ENCODE data around the gene CALHM3.

The CALHM3 gene

DNA sequence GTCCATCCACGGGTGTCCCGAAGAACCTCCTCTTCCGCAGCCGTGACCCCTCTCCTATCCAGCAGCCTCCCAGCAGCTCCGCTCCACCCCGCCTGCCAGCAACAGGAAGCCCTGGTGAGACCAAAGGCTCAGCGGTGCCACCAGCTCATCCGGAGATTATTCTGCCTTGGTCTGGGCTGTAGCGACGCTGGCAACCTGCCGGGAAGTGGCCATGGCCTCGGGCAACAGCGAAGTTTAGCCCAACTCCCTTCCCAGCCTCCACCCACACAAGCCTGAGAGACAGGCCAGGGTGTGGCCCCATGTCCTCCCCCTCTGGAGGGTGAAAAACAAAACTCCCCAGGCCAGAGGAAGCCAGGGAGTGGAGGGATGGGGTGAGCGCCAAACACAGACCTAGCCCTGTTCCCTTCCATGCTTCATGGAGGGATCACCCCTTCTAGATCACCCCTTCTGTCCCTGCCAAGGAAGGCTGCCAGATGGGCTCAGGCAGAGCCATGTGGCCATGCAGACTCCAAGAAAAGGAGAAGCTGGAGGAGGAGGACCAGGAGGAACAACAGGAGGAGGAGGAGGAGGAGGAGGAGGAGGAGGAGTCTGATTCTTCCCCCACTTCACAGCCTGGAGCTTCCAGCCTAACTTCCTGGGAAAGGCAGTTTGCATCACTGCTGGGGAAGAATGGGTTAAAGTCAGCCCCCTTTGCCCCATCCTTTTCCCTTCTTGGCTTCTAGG is 27.8 kb downstream of the CALHM3 start:
- peak; percentile 81 for ATAC-seq
- Mint-ChIP-seq H3K36me3 (peaks cover 46% of the 10 kb centered on the region), H3K4me3 (peak overlapping the region; percentile 93), H3K9me3 (no peaks in the 10 kb centered on the region), H3K27ac (peak overlapping the region; percentile 94), H3K4me1 (peaks cover 75% of the 10 kb centered on the region)
- DNase-seq (ENCODE audit: low spot score in 2 of 2): peak in 1 of 2 donors; percentile 71

DNA sequence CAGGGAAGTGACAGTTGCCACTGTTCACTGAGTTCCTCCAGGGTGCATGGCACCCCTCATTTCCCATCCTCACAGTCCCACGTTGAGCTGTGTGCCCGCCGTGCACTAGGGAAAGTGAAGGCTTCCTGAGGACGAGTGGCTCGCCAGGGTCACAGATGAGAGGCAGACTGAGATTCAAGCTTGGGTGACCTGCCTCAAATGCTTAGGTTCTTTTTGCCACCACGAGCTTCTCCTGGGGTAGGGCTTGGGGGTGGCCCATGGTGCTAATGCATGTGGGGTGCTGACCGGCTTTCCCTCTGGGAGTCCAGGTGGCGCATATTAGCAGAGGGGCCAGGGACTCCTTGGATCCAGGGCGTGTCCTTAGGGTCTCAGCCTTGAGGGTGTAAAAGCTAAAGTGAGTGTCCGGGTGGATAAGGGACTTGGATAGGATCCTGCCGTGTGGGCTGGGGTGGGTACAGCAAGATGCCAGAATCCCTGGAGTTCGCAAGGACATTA is 28.8 kb downstream of the CALHM3 start:
- ATAC-seq (no peak), DNase-seq (ENCODE audit: low spot score in 2 of 2) (no peak)
- Mint-ChIP-seq H3K4me3 (peak overlapping the region; percentile 93), H3K36me3 (peaks cover 56% of the 10 kb centered on the region), H3K27ac (peak overlapping the region; percentile 94), H3K9me3 (no peaks in the 10 kb centered on the region), H3K4me1 (peaks cover 79% of the 10 kb centered on the region)

DNA sequence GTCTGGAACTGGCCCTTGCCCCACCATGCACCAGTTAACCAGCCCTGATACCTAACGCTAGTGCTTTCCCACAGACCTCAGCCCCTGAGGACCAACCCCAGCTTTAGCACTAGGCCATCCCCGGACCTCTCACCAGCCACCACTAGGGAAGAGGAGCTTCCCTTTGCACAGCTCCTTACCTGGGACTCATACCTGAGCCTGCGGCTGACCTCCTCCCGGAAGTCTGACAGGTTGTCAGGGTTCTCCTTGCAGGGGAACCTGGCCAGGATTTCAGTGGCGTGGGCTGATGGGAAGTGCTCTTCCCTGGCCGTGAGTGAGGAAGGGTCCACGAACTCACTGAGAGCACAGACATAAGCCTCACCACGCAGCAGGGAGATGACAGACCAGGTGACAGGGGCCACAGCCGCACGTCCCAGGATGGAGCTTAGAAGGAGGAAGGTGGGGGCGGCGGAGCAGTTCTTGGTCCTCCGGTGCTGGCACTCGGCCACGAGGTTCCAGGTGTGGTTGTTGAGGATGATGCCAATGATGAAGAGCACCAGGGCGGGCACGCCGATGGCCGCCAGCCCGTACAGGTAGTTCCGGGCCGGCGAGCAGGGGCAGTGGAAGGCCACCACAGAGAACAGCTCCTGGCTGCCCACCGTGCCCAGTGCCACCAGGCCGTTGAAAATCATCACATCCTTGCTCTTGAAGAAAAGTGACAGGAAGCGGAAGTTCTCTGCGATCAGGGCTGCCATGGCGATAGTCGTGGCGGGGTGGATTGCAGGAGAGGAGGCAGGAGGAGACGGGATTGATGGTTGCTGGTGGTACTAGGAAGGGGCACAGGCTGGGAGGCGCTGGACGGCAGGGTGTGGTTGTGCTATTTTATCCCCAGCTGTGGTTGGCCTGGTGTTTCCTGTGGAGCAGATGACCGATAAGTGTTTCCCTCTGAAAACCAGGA is 29.6 kb downstream of the CALHM3 start:
- ATAC-seq (no peak), DNase-seq (ENCODE audit: low spot score in 2 of 2) (no peak)
- Mint-ChIP-seq H3K9me3 (no peaks in the 10 kb centered on the region), H3K4me3 (peak overlapping the region; percentile 93), H3K4me1 (peaks cover 79% of the 10 kb centered on the region), H3K27ac (peak overlapping the region; percentile 94), H3K36me3 (peaks cover 64% of the 10 kb centered on the region)

DNA sequence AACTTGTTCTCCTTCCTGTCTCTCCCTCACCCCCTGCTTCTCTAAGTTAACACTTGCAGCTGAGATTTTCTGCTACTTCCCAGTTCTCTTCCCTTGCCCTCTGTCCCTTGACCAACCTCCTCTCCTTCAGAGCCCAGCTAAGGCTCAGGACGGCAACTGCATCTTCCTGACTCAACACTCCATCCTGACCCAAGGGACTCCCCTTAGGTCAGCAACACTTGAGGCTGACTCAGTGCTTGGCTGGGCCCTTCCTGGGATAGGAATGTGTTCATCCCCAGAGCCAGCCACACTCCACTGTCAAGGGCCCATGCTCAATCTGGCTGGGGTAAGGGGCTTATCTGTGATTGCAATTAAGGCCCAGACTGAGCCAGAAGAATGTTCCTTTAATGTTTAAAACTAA is 30.3 kb downstream of the CALHM3 start:
- H3K4me3 Mint-ChIP-seq: peak overlapping the region; percentile 93
- H3K36me3 Mint-ChIP-seq: peaks cover 71% of the 10 kb centered on the region
- H3K4me1 Mint-ChIP-seq: peaks cover 76% of the 10 kb centered on the region

DNA sequence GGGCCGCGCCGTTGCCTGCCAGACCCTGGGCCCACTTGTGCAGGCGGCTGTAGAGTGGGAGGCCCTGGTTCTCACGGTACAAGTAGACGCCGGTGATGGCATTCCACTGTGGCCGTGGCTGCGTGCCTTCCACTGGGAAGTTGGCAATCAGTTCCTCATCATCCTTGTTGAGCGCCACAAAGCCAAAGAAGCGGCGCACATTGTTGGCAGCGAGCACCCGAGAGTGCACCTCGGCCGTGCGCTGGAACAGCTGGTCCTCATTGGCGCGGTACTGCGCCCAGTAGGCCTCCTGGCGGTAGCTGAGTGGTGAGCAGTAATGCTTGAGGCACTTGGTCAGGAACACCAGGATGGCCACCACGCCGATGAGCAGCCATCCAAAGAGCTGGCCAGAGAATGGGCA is 31.9 kb downstream of the CALHM3 start:
- Mint-ChIP-seq H3K4me3 (no peak overlapping the region), H3K36me3 (peaks cover 87% of the 10 kb centered on the region), H3K27ac (peak overlapping the region; percentile 94), H3K4me1 (peaks cover 61% of the 10 kb centered on the region), H3K9me3 (no peaks in the 10 kb centered on the region)
- ATAC-seq (no peak), DNase-seq (ENCODE audit: low spot score in 2 of 2) (no peak)

More for the DNA sequence above, 30.3 kb downstream of the CALHM3 start:
- no peaks in the 10 kb centered on the region for H3K9me3 Mint-ChIP-seq
- ATAC-seq (no peak), DNase-seq (ENCODE audit: low spot score in 2 of 2) (no peak)
- H3K27ac Mint-ChIP-seq: peak overlapping the region; percentile 94

DNA sequence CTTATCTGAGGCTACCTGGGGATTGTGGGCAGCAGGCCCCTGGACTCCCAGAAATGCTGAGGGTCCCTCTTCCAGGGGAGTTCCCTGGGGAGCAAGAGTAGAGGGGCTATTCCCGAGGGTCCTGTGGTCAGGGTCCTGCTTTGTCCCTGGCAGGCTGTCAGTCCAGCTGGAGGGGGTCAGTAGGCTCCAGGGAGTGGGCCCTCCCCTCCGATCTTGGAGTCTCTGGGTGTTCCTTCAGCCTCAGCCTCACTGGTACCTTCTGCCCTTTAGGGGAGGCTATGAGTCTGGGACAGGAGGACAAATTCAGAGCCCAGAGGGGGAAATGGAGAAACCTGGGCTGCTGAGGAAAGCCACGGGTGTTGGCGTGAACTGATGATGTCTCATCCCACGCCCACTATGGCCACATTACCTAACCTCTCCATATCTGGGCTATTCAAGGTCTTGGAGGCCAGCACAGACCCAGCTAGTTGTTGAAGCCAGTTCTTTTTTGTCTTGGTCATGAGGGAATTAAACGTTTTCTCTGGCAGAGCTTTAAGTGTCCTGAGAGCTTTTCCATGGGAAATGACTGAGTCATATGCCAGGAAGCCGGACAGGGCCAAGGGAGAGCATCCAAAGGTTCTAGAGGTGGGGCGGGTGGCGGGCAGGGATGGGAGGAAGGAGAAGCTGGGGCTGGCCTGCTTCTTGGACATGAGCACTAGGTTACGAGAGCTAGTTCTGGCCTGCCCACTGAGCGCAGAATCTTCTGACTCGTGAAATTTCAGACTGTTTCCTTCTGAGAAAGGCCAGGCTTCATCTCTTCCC is 33.1 kb downstream of the CALHM3 start:
- H3K27ac Mint-ChIP-seq: peak overlapping the region; percentile 94
- no peak overlapping the region for H3K4me3 Mint-ChIP-seq
- H3K9me3 Mint-ChIP-seq: no peaks in the 10 kb centered on the region
- DNase-seq (ENCODE audit: low spot score in 2 of 2) (no peak), ATAC-seq (no peak)
- peaks cover 96% of the 10 kb centered on the region for H3K36me3 Mint-ChIP-seq
- peaks cover 51% of the 10 kb centered on the region for H3K4me1 Mint-ChIP-seq

DNA sequence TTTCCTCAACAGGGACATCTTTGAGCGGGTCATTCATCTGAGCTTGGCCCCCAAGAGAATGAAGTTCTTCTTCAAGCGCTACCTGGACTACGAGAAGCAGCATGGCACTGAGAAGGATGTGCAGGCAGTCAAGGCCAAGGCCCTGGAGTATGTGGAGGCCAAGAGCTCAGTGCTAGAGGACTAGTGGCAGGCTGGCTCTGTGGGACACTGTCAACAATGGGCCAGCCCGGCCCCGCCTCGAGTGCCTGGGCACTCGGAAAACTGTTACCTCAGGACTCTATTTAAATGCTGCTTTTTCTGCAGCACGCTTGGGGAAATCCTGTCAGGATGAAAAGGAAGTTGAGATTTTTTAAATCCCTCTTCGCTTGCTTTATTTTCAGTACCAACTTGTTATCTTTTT is 33.7 kb downstream of the CALHM3 start:
- DNase-seq (ENCODE audit: low spot score in 2 of 2) (no peak), ATAC-seq (no peak)
- peaks cover 97% of the 10 kb centered on the region for H3K36me3 Mint-ChIP-seq
- peaks cover 45% of the 10 kb centered on the region for H3K4me1 Mint-ChIP-seq
- peak overlapping the region; percentile 94 for H3K27ac Mint-ChIP-seq
- no peak overlapping the region for H3K4me3 Mint-ChIP-seq
- H3K9me3 Mint-ChIP-seq: no peaks in the 10 kb centered on the region

DNA sequence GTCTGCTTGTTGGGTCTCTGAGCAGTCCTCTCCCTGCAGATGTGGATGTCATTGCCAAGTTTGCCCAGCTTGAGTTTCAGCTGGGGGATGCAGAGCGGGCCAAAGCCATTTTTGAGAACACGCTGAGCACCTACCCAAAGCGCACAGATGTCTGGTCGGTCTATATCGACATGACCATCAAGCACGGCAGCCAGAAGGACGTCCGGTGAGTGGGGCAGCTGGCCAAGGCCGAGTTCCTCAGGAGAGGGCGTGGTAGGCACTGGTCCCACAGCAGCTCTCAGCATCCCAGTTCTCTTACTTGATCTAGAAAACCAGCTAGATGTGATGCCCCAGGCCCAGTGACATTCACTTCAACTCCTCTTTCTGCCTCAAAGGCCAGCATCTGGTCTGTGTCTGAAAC is 34.6 kb downstream of the CALHM3 start:
- Mint-ChIP-seq H3K27ac (peak overlapping the region; percentile 61), H3K9me3 (no peaks in the 10 kb centered on the region), H3K4me1 (peaks cover 36% of the 10 kb centered on the region), H3K36me3 (peaks cover 100% of the 10 kb centered on the region), H3K4me3 (no peak overlapping the region)
- DNase-seq (ENCODE audit: low spot score in 2 of 2) (no peak), ATAC-seq (no peak)

DNA sequence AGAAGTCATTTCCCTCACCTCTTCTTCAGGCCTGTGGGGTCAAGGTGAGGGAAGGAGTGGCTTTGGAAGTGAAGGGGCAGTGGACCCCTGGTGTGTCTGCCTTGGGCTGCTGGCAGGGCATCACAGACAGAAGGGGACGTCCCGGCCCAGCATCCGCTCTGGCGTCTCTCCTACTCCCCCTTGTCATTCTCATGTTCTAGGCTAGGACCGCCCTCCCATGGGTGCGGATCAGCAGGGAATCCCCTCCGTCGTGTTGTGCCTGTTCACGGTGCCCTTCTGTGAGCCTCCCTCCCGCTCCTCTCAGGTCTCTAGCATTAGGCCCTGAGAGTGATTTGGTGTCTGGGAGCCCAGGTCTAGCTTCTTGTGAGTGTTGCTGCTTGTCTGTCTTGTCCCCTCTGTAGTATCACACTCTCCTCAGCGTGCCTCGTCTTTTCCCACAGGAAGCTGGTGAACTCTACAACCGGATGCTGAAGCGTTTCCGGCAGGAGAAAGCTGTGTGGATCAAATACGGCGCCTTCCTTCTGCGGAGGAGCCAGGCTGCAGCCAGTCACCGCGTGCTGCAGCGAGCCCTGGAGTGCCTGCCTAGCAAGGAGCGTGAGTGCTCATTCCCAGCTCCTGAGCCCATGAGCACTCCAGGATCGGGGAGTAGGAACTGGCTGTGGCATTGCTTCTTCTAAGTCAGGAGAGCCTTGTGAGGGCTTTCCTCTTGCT is 35.4 kb downstream of the CALHM3 start:
- Mint-ChIP-seq H3K4me1 (peaks cover 28% of the 10 kb centered on the region), H3K27ac (peak overlapping the region; percentile 61), H3K36me3 (peaks cover 100% of the 10 kb centered on the region), H3K4me3 (no peak overlapping the region), H3K9me3 (no peaks in the 10 kb centered on the region)
- ATAC-seq (no peak), DNase-seq (ENCODE audit: low spot score in 2 of 2) (no peak)

DNA sequence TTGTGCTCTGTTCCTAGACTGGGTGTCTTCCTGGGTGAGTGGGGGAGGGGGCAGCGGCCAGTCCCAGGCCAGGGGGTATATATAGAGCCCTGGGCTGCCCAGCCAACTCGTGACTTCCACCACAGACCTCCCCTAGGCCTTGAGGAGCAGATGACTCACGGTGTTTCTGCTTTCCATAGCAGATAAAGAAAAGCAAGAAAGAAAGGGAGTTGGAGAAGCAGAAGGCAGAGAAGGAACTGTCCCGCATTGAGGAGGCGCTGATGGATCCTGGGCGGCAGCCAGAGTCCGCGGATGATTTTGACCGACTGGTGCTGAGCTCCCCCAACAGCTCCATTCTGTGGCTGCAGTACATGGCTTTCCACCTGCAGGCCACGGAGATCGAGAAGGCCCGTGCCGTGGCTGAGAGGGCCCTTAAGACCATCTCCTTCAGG is 37.0 kb downstream of the CALHM3 start:
- Mint-ChIP-seq H3K9me3 (no peaks in the 10 kb centered on the region), H3K4me1 (peaks cover 12% of the 10 kb centered on the region), H3K4me3 (no peak overlapping the region), H3K27ac (peak overlapping the region; percentile 74), H3K36me3 (peaks cover 100% of the 10 kb centered on the region)
- no peak for ATAC-seq
- DNase-seq (ENCODE audit: low spot score in 2 of 2): no peak

DNA sequence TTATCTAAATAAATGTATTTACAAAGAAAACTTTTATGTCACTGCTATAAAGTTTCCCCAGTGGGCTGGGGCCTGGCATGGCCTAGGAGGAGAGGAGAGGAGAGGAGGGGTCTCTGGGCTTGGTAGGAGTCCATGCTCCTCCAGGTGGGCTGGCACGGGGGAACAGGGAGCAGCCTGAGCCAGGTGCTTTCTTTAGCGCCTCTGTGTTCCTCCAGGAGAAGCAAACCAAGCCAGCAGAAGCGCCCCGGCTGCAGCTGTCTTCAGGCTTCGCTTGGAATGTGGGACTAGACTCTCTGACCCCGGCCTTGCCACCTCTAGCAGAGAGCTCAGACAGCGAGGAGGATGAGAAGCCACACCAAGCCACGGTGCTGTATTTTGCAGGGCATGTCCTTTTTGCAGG is 37.4 kb downstream of the CALHM3 start:
- Mint-ChIP-seq H3K9me3 (no peaks in the 10 kb centered on the region), H3K4me1 (peaks cover 8% of the 10 kb centered on the region), H3K27ac (peak overlapping the region; percentile 65), H3K36me3 (peaks cover 100% of the 10 kb centered on the region), H3K4me3 (no peak overlapping the region)
- DNase-seq (ENCODE audit: low spot score in 2 of 2) (no peak), ATAC-seq (no peak)

DNA sequence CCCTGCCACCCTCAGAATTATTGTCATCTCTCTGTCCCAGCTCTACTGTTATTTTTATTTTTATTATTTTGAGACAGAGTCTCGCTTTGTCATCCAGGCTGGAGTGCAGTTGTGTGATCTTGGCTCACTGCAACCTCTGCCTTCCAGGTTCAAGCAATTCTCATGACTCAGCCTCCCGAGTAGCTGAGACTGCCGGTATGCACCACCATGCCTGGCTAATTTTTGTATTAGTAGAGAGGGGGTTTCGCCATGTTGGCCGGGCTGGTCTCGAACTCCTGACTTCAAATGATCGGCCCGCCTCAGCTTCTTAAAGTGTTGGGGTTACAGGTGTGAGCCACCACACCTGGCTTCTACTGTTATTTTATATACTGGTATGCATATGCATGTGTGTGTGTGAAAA is 37.8 kb downstream of the CALHM3 start:
- H3K9me3 Mint-ChIP-seq: no peaks in the 10 kb centered on the region
- peaks cover 100% of the 10 kb centered on the region for H3K36me3 Mint-ChIP-seq
- no peak overlapping the region for H3K4me3 Mint-ChIP-seq
- peaks cover 4% of the 10 kb centered on the region for H3K4me1 Mint-ChIP-seq
- ATAC-seq (no peak), DNase-seq (ENCODE audit: low spot score in 2 of 2) (no peak)
- H3K27ac Mint-ChIP-seq: peak overlapping the region; percentile 65

DNA sequence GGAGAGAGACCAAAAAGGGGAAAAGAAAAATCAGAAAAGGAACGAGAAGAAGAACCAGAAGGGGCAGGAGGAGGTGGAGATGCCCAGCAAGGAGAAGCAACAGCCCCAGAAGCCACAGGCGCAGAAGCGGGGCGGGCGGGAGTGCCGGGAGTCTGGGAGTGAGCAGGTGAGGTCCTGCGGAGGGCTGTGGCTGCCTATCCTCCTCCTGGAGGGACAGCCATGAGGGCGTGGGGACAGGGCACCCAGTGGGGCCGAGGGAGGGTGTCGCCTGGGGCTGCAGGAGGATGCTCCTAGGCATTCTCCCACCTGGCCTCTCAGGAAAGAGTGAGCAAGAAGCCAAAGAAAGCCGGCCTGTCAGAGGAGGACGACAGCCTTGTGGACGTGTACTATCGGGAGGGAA is 38.6 kb downstream of the CALHM3 start:
- H3K27ac Mint-ChIP-seq: peak overlapping the region; percentile 64
- H3K4me3 Mint-ChIP-seq: no peak overlapping the region
- H3K9me3 Mint-ChIP-seq: no peaks in the 10 kb centered on the region
- H3K4me1 Mint-ChIP-seq: no peaks in the 10 kb centered on the region
- peaks cover 100% of the 10 kb centered on the region for H3K36me3 Mint-ChIP-seq
- DNase-seq (ENCODE audit: low spot score in 2 of 2) (no peak), ATAC-seq (no peak)

DNA sequence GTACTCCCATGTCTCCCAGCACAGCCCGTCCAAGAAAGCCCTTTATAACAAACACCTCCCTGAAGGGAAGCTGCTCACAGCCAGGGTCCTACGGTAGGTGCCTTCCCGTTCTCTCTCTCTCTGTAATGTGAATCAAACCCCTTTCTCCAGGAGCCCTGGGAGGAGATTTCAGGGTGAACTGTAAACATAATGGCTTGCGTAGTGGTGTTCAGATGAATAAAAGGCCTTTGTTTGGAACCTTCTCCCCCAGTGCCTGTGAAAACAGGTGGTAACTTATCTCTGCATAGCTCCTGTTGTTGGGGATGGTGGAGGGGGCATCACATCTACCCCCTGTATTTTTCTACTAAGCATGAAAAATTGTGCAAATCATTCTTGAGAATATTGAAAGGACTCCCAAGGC is 39.3 kb downstream of the CALHM3 start:
- Mint-ChIP-seq H3K4me3 (no peak overlapping the region), H3K4me1 (no peaks in the 10 kb centered on the region), H3K9me3 (no peaks in the 10 kb centered on the region), H3K27ac (peak overlapping the region; percentile 64), H3K36me3 (peaks cover 100% of the 10 kb centered on the region)
- DNase-seq (ENCODE audit: low spot score in 2 of 2) (no peak), ATAC-seq (no peak)
